GM18502 (cell line): ENCODE data around the gene CLDN24.
"Not testable (repeated sequence)": the region's sequence is repeated elsewhere in the genome, so short reads cannot be mapped to it uniquely, and the experiment has no call there.

Experiments
- ATAC-seq: cut with Tn5 transposase; IDR thresholded peaks from one replicate; pipeline ENCODE4 v1.9.1; 2021; ENCODE audit warnings: mild to moderate bottlenecking; ENCODE audit not compliant: unreplicated experiment, poor library complexity

Gene CLDN24

GRCh38 chr4:183348136-183348535 is 25.9 kb upstream of the CLDN24 start:
- ATAC-seq: no peak

- ATAC-seq: no peak
These were observed 25.3 kb upstream of the CLDN24 start for GRCh38 chr4:183347566-183347965.

GRCh38 chr4:183347146-183347545 is 24.9 kb upstream of the CLDN24 start:
- ATAC-seq: no peak

GRCh38 chr4:183345261-183345660 is 23.0 kb upstream of the CLDN24 start:
- no peak for ATAC-seq

GRCh38 chr4:183344523-183345255 is 22.5 kb upstream of the CLDN24 start:
- ATAC-seq: no peak

GRCh38 chr4:183343730-183344129 is 21.5 kb upstream of the CLDN24 start:
- ATAC-seq: no peak

- ATAC-seq: no peak
These were observed 20.6 kb upstream of the CLDN24 start for GRCh38 chr4:183342541-183343533.

- ATAC-seq: no peak
These were observed 15.6 kb upstream of the CLDN24 start for GRCh38 chr4:183337833-183338232.

- ATAC-seq: no peak
These were observed 15.1 kb upstream of the CLDN24 start for GRCh38 chr4:183337349-183337748.

GRCh38 chr4:183335369-183335940 is 13.2 kb upstream of the CLDN24 start:
- ATAC-seq: no peak

- ATAC-seq: no peak
These were observed 11.8 kb upstream of the CLDN24 start for GRCh38 chr4:183333983-183334382.

- no peak for ATAC-seq
These were observed 11.0 kb upstream of the CLDN24 start for GRCh38 chr4:183333202-183333601.

- no peak for ATAC-seq
These were observed 10.2 kb upstream of the CLDN24 start for GRCh38 chr4:183332447-183332846.

- no peak for ATAC-seq
These were observed 8.6 kb upstream of the CLDN24 start for GRCh38 chr4:183330841-183331240.

GRCh38 chr4:183329954-183330742 is 7.9 kb upstream of the CLDN24 start:
- ATAC-seq: no peak

- no peak for ATAC-seq
These were observed 7.0 kb upstream of the CLDN24 start for GRCh38 chr4:183329244-183329643.

GRCh38 chr4:183328832-183329231 is 6.6 kb upstream of the CLDN24 start:
- ATAC-seq: no peak

- ATAC-seq: no peak
These were observed 5.6 kb upstream of the CLDN24 start for GRCh38 chr4:183327827-183328226.

GRCh38 chr4:183326853-183327252 is 4.6 kb upstream of the CLDN24 start:
- ATAC-seq: no peak

- ATAC-seq: not testable (repeated sequence)
These were observed 4.2 kb upstream of the CLDN24 start for GRCh38 chr4:183326387-183326786.
